DLD1 (cell line): Measurements from ENCODE around the gene ANAPC5.
"Not testable (repeated sequence)": the region's sequence is repeated elsewhere in the genome, so short reads cannot be mapped to it uniquely, and the experiment has no call there.

Experiments
- in situ Hi-C: cut with HindIII; loops from 2 replicates; pipeline ENCODE4 v1.10.0; 2017; ENCODE audit warnings: low sequenced_read_pairs

ANAPC5 gene, protein sequence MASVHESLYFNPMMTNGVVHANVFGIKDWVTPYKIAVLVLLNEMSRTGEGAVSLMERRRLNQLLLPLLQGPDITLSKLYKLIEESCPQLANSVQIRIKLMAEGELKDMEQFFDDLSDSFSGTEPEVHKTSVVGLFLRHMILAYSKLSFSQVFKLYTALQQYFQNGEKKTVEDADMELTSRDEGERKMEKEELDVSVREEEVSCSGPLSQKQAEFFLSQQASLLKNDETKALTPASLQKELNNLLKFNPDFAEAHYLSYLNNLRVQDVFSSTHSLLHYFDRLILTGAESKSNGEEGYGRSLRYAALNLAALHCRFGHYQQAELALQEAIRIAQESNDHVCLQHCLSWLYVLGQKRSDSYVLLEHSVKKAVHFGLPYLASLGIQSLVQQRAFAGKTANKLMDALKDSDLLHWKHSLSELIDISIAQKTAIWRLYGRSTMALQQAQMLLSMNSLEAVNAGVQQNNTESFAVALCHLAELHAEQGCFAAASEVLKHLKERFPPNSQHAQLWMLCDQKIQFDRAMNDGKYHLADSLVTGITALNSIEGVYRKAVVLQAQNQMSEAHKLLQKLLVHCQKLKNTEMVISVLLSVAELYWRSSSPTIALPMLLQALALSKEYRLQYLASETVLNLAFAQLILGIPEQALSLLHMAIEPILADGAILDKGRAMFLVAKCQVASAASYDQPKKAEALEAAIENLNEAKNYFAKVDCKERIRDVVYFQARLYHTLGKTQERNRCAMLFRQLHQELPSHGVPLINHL

DNA sequence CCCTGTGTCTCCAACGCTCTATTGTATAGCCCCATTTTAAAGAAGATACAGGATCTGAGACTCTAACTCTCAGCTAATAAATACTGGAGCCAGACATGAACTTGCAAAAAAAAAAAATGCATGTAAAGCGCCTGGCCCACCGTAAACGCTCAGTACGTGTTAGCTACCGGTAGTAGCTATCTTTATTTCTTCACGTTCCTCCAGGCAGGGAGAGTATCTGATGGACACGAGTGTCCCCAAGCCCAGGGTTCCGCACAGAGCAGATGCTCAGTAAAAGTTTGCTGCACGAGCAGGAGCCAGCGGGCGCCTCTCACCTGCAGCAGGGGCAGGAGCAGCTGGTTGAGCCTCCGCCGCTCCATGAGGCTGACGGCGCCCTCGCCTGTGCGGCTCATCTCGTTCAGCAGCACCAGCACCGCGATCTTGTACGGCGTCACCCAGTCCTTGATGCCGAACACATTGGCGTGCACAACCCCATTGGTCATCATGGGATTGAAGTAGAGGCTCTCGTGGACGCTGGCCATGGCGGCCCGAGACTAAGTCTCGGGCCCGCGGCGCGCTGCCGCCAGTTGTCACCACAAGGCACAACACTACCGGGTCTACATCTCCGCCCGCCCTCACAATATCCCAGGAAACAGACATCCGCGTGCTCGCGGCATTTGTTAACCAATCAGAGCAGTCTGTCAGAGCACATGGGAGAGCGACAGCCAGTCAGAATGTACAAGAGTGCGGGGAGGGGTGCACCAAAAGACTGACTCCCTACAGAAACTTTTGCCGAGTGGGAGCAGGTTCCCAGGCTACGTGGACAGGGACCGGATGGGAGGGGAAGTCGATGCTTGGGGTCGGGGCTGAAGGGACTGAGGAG is at the start of gene ANAPC5:
TSS of gene ANAPC5 (minus strand) at position 592 of the 862 bp plus-strand sequence. CDS start at position 521, 71 bp downstream.
- in situ Hi-C loops = no loop called here

DNA sequence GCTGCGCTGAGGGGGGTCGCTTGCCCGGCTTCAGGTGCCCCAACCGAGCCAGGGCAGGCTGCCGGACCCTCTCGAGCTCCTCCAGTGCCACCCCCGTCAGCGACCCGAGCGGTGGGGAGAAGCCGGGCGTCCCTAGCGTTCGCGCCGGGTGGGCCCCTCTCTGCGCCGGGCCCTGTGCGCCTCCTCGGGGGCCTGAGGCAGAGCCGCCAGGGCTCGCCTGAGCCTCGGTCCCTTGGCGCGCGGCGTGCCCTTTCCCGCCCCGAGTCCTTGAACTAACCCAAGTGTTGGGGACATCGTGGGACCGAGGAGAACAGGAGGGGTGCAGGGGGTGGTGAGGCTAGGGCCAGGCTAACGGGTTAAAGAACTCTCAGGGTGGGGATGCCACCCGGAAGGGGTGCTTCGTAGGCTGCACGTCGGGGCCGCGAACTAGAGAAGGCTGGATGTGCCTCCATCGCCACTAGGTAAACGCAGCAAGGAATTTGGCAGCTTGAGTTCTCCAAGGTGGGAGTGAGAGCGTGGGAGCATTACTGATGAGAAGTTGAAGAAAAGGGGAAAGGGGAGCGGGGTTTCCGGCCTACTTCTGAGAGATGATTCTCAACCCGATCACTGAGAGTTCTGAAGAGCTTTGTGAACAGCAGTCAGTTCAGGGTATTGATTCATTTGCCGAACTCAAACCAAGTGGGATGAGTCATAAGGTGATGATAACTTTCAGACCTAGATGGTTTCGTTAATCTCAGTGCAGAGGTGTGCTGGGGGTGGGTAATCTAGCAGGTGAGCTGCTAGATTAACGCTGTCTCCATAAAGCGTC is 48.3 kb upstream of the ANAPC5 start:
- in situ Hi-C loops = loop anchor here (5.0 kb wide), 1 partner anchor 37 kb away; no protein-coding TSS in a partner anchor

DNA sequence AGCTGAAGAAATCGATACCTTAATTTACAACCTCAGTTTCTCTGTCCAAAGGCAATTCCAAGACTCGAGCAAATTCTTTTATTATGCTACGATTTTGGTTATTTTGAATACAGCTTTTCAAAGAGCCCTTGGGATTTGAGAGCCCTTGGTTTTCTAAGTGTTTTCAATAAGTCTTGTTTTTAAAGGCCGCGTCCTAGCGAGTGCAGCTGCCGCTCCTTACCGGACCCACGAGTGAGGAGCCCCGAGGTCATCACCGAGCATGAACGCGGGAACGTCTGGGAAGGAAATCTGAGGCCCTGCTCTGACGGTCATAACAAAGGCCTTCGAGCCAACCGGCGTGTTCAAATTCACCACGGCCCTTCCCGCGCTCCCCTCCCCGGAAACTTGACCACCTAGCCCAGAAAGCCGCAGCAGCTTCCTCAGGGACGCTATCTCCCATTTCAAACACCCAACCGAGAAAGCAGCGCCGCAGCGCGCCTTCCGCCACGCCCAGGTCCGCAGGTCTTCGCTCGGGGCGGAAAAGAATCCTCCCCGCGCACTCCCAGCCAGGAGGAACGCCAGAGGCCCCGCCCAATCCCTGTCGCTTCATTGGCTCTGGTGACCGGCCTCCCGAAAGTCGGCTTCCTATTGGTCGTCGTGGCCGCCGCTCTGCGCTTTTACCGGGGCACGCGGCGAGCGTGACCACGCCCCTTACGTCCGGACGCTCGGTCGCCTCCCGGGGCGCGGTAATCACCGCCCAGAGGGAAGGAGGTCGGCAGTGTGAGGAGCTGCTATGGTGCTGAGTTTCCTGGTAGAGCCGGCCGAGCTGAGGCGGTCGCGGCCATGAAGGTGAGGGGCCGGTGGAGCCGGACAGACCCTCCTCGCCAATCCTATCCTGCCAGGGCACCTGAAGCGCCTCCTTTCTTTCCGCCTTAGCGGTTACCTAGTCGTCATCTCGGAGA is 47.5 kb upstream of the ANAPC5 start, which contains the start of gene RNF34:
TSS of gene RNF34 (plus strand) at position 728 of the 941 bp plus-strand sequence. CDS start at position 823, 95 bp downstream.
- in situ Hi-C loops = loop anchor here (5.0 kb wide), 1 partner anchor 38 kb away; no protein-coding TSS in a partner anchor

DNA sequence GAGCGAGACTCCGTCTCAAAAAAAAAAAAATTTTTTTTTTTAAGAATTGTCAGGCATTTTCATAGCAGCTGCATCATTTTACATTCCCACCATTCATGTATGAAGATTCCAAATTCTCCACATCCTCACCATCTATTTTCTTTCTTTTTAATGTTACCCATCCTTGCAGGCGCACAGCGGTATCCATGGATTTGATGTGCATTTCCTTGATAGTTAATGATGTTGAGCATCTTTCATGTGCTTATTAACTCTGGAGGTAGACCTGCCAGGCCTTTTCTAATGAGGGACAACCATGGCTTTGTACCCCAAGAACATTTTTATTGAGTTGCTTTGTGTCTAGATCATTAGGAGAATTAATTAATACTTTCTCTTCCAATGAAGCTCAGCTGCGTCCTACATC is 46.1 kb upstream of the ANAPC5 start:
- in situ Hi-C loops = no loop called here

DNA sequence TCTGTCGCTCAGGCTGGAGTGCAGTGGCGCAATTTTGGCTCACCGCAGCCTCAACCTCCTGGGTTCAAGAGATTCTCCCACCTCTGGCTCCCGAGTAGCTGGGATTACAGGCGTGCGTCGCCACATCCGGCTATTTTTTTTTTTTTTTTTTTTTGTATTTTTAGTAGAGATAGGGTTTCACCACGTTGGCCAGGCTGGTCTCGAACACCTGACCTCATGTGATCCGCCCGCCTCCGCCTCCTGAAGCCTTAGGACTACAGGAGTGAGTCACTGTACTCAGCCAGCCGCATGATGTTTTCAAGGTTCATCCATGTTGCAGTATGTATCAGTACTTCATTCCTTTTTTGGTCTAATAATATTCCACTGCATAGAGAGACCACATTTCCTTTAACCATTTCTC is 45.3 kb upstream of the ANAPC5 start:
- in situ Hi-C loops = no loop called here

DNA sequence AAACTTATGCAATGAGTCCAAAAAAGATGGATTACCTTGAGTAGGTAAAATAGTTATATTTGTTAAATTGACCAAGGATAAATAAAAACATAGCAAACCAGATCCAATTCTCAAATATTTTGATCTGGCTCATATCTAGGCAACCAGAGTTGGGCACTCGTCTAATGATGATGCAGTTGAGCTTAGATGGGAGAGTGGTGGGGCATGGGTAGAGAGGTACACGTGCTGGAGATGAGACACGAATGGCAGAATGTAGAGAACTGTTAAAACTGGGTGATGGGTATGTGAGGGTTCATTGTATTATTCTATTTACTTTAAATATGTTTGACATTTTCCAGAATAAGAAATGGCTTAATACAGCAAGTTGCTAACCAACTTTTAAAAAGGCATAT is 40.1 kb upstream of the ANAPC5 start:
- in situ Hi-C loops = no loop called here

DNA sequence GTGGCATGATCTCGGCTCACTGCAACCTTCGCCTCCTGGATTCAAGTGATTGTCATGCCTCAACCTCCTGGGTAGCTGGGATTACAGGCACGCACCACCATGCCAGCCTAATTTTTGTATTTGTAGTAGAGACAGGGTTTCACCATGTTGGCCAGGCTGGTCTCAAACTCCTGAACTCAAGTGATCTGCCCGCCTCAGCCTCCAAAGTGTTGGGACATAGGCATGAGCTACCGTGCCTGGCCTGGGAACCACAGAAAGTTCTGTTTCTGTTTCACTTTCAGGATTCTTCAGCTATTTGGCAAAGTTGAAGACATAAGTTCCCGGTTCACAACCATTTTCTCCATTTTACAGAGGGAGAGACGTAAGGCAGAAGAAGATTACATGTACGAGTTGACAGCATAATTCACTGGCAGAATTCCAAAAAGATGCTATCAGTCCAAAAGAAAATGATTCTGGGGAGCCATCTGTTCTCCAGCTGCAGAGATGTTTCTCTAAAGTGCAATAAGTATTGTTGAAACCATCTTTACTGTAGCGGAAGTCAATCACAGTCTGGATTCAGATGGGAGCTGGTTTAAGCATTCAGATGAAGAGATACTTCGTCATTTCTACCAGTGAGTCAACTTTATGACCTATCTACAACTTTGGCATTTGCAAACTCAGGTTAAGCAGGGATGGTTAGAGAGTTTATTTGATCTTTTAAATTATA is 39.6 kb upstream of the ANAPC5 start:
- in situ Hi-C loops = no loop called here

DNA sequence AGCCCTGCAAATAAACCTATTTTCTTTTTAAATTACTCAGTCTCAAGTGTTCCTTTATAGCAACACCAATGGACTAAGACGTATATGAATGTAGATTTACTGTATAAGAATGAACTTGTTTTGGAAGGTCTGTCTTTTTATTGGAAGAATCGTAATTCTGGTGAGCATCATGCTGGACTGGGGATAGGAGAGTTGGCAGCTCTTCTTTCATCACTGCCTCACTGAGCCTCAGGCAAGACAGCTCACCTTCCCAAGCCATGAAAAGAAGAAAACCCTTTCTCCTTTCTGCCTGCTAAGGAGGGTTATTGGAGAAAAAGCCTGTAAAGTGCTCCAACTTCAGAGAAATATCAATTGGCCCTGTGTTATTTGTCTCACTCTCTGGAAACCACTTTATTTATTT is 38.6 kb upstream of the ANAPC5 start:
- in situ Hi-C loops = no loop called here

DNA sequence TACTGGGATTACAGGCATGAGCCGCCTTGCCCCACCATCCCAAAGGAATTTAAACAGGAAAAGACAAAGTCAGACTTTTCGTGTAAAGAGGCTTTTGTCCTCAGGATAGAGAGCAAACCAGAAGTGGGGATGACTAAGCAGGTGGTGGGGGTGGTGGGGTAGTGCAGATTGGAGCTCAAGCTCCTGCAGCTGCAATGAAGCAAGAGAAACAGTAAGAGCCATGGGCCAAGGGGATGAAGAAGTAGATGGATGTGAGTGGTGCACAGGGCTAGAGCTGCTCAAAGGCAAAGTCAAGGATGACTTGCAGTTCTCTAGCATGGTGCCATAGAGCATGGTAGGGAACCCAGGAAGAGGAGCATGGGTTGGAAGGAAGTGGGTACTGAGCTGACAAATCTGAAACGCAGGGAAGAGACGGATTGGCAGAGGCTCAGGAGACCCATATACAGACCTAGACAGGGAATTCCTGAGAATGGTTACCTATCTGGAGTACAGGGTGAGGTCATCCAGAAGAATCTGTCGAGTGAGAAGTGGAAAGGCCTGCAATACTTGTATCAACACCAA is 36.3 kb upstream of the ANAPC5 start:
- in situ Hi-C loops = no loop called here

DNA sequence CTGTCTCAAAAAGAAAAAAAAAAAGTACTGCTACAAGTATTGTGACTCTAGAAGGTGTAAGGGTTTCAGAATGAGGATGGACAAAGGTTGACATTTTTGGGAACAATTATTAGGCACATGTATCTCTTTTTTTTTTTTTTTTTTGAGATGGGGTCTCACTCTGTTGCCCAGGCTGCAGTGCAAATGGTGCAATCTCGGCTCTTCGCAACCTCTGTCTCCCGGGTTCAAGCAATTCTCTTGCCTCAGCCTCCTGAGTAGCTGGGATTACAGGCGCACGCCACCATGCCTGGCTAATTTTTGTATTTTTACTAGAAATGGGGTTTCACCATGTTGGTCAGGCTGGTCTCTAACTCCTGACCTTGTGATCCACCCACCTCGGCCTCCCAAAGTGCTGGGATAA is 32.7 kb upstream of the ANAPC5 start:
- in situ Hi-C loops = not testable (repeated sequence)

DNA sequence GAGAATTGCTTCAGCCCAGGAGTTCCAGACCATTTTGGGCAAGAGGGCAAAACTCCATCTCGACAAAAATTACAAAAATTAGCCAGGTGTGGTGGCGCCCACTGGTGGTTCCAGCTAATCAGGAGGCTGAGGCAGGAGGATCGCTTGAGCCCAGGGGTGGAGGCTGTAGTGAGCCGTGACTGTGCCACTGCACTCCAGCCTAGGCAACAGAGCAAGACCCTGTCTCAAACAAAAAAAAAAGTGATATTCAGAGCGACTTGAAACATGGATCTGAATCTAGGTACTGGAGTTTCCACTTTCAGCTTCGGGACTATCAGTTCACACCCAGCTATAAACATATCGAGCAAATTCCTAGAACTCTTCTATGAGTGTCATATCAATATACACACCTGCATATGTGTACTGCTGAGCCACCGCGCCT is 31.4 kb upstream of the ANAPC5 start:
- in situ Hi-C loops = no loop called here

DNA sequence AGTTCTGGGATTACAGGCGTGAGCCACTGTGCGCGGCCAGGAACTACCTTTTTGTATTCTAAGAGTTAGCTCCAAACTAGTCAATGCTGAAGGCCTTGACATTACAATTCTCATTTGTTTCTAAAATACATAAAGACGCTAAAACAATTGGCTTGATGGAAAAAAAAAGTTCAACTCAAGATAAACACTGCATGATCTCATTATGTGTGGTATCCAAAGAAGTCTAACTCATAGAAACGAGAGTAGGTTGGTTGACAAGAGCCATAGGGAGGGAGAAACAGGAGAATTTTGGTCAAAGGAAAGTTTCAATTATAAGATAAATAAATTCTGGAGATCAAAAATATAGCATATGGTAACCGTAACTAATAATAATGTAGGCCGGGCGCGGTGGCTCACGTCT is 27.7 kb upstream of the ANAPC5 start:
- in situ Hi-C loops = no loop called here

DNA sequence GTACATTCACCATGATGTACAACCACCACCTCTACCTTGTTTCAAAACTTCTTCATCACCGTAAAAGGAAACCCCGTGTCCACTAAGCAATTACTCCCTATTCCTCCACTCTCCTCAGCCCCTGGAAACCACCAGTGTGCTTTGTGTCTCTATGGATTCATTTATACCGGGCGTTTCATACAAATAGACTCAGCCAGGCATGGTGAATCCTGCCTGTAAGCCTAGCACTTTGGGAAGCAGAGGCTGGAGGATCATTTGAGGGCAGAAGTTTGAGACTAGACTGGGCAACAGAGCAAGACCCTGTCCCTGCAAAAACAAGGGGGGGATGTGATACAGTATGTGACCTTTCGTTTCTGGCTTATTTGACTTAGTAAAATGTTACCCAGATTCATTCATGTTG is 26.5 kb upstream of the ANAPC5 start:
- in situ Hi-C loops = no loop called here

DNA sequence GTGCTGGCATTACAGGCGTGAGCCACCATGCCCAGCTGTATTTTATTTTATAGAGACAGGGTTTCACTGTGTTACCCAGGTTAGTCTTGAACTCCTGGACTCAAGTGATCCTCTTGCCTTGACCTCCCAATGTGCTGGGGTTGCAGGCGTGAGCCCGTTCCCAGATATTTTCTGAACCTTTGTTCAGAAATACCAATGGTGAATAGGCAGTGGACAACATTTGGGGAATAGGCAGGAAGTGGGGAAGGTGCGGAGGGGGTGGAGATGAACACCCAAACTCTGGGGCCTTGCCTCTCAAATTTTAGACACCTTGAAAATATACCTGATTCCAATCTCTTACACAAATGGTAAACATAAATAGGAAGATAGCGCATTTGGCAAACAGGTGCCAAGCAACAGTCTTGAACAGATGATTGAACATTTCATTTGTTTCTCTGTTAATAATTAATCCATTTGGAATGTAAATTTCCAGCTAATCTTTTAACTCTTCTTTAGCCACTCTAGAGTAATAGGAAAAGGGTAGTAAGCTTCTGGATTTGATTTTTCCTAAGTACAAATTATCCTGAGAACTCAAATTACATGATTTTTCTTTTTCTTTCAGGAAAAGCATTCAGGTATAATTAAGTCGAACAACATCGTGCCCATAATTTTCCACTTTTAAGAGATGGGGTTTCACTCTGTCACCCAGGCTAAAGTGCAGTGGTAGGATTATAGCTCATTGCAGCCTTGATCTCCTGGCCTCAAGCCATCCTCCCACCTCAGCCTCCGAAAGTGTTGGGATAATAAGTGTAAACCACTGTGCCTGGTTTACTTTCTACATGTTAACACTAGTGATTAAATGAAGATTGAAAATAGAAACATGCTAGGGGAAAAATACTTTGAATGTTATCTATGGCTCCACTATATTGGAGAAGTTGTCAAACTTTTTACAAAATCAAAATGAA is 24.8 kb upstream of the ANAPC5 start:
- in situ Hi-C loops = no loop called here

DNA sequence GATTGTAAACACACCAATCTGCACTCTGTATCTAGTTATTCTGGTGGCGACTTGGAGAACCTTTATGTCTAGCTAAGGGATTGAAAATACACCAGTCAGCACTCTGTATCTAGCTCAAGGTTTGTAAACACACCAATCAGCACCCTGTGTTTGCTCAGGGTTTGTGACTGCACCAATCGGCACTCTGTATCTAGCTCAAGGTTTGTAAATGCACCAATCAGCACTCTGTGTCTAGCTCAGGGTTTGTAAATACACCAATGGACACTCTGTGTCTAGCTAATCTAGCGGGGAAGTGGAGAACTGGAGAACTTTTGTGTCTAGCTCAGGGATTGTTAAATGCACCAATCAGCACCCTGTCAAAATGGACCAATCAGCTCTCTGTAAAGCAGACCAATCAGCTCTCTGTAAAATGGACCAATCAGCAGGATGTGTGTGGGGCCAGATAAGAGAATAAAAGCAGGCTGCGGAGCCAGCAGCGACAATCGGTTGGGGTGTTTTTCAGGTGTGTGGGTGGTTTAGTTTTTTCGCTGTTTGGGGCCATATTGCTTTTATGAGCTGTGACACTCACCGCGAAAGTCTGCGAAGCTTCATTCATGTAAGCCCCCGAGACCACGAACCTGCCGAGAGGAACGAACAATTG is 22.9 kb upstream of the ANAPC5 start:
- in situ Hi-C loops = not testable (repeated sequence)

DNA sequence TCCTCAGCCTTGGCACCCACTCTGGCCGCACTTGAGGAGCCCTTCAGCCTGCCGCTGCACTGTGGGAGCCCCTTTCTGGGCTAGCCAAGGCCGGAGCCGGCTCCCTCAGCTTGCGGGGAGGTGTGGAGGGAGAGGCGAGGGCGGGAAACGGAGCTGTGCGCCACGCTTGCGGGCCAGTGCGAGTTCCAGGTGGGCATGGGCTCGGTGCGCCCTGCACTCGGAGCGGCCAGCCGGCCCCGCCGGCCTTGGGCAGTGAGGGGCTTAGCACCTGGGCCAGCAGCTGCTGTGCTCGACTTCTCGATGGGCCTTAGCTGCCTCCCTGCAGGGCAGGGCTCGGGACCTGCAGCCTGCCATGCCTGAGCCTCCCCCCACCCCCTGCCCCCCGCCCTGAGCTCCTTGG is 22.1 kb upstream of the ANAPC5 start:
- in situ Hi-C loops = not testable (repeated sequence)

DNA sequence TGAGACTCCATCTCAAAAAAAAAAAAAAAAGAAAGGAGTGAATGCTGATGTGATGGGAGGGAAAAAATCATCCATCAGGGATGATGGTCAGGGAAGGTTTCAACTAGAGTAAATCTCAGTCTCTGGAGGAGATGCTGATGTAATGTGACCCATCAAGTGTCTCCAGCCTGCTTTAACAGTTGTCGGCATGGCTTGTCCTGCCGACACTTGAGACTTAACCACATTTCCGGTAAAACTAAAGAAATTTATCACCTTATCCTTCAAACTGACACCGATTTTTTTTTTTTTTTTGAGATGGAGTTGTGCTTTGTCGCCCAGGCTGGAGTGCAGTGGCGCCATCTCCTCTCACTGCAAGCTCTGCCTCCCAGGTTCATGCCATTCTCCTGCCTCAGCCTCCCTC is 21.5 kb upstream of the ANAPC5 start:
- in situ Hi-C loops = no loop called here
